ENCODE data around the gene PDE7B.

GRCh38 chr6:136102991-136103688, 251.6 kb downstream of the PDE7B start:
- TF ChIP-seq ZBTB1 (CRISPR knock-in tag; IDR thresholded peaks at IDR 0.05; ENCODE audit: borderline replicate concordance) (no peak), GPN1 (CRISPR knock-in tag; IDR thresholded peaks at IDR 0.05; ENCODE audit: borderline replicate concordance) (no peak), RFX1 (IDR thresholded peaks at IDR 0.05) (no peak)
